HFFc6 (cell line): ENCODE measurements around the gene NIFK. TPM values are rescaled to one million over a fixed set of nuclear protein-coding genes. Genes with fewer than 3 reads are reported as not detected.

Experiments used
- DNase-seq: peaks from one replicate; pipeline ENCODE4 v3.0.0-alpha.2; 2018
- H3K27ac Mint-ChIP-seq: 2 replicates; pipeline ENCODE4 v1.8.0; 2020; ENCODE audit warnings: mild to moderate bottlenecking, mixed read lengths
- H3K27me3 Mint-ChIP-seq: 2 replicates; pipeline ENCODE4 v1.8.0; 2021; ENCODE audit warnings: mild to moderate bottlenecking, moderate library complexity, mixed read lengths; ENCODE audit not compliant: insufficient read depth
- H3K36me3 Mint-ChIP-seq: 2 replicates; pipeline ENCODE4 v1.8.0; 2021; ENCODE audit warnings: low read depth, mixed read lengths
- H3K4me1 Mint-ChIP-seq: 2 replicates; pipeline ENCODE4 v1.8.0; 2020; ENCODE audit warnings: low read depth, mixed read lengths
- H3K4me3 Mint-ChIP-seq: 2 replicates; pipeline ENCODE4 v1.8.0; 2020; ENCODE audit warnings: mild to moderate bottlenecking, moderate library complexity, mixed read lengths
- H3K9me3 Mint-ChIP-seq: 2 replicates; pipeline ENCODE4 v1.8.0; 2020; ENCODE audit warnings: mild to moderate bottlenecking, mixed read lengths
- total RNA-seq, 6 experiments: library from RNA; stranded (reverse); fragmentation: NEBNext Ultra II Directional; extraction: Animal tissue kit (Norgen Biotek cat#: 25700); gene quantifications; 2 replicates in 1 of 6; 3 replicates in 5 of 6; pipeline ENCODE4 v1.2.3, GENCODE V29; 2021
- TF ChIP-seq, protein P1 (sequence below): fragments of 200-600 bp; sonication (generic); IDR thresholded peaks from 2 replicates; pipeline ENCODE4 v1.5.0; 2021; ENCODE audit warnings: antibody characterized with exemption, mild to moderate bottlenecking

NIFK gene
- total RNA-seq, 6 experiments from 2014 or later = 67.2 to 82.4 (median 73.3) TPM

DNA sequence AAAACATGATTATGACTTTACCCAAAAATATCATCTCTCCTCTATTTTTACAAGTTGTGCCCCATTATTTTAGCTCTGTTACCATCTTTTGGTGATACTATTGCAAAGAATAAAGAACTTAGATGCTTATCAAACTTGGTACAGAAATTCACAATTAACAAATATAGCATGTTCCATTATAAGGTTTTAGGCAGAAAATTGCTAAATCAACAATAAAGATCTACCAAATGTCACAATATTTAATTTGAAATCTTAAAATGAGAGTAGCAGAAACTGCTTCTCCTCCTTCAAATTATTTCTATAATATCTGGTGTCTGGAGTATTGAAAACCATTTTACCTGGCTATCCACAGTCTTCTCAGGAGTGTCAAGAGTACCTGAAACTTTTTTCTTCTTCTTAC is 8.7 kb downstream of the NIFK start:
- Mint-ChIP-seq H3K36me3 (peaks cover 49% of the 10 kb centered on the region), H3K27me3 (no peaks in the 10 kb centered on the region; the same call in 1 of the 2 replicates), H3K4me3 (no peak overlapping the region), H3K4me1 (peaks cover 25% of the 10 kb centered on the region), H3K27ac (no peak overlapping the region), H3K9me3 (no peaks in the 10 kb centered on the region)
- TF ChIP-seq, protein P1, sequence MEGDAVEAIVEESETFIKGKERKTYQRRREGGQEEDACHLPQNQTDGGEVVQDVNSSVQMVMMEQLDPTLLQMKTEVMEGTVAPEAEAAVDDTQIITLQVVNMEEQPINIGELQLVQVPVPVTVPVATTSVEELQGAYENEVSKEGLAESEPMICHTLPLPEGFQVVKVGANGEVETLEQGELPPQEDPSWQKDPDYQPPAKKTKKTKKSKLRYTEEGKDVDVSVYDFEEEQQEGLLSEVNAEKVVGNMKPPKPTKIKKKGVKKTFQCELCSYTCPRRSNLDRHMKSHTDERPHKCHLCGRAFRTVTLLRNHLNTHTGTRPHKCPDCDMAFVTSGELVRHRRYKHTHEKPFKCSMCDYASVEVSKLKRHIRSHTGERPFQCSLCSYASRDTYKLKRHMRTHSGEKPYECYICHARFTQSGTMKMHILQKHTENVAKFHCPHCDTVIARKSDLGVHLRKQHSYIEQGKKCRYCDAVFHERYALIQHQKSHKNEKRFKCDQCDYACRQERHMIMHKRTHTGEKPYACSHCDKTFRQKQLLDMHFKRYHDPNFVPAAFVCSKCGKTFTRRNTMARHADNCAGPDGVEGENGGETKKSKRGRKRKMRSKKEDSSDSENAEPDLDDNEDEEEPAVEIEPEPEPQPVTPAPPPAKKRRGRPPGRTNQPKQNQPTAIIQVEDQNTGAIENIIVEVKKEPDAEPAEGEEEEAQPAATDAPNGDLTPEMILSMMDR = no peak
- no peak for DNase-seq

DNA sequence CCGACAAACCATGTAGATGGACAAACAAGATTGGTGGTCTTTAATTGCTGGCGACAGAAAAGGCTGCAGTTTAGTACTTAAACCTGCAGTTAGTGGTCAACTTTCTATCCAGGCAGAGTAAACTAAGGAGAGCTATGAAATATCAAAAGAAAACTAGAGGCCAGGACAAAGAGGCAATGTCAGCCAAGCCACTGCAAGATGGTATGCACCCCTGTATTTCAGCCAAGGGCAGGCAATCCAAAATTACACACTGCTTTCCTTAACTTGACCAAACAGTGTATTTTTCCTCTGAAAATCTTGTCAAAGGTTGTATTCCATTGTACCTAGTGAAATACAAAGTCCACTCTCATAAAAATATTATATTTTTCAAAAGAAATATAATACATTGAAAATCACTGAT is 9.3 kb downstream of the NIFK start:
- H3K4me3 Mint-ChIP-seq = no peak overlapping the region

DNA sequence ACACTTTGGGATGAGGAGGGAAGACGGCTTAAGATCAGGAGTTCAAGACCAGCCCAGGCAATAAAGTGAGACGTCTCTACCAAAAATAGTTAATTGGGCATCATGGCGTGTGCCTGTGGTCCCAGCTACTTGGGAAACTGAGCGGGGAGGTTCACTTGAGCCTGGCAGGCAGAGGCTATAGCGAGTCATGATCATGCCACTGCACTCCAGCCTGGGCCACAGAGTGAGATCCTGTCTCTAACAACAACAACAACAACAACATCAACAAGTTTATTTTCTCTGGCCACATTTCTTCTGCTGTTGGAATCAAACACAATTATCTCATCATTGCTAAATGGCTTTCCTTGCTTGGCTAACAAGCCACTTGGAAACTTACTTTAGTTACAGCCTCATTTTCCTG is 13.4 kb downstream of the NIFK start:
- TF ChIP-seq, protein P1 = no peak
- Mint-ChIP-seq H3K27ac (peak overlapping the region; percentile 82), H3K27me3 (no peaks in the 10 kb centered on the region), H3K36me3 (peaks cover 19% of the 10 kb centered on the region), H3K4me1 (peaks cover 39% of the 10 kb centered on the region), H3K4me3 (peak overlapping the region; percentile 59), H3K9me3 (no peaks in the 10 kb centered on the region)
- DNase-seq = no peak

More for the DNA sequence above, 9.3 kb downstream of the NIFK start:
- DNase-seq = no peak
- H3K4me1 Mint-ChIP-seq = peaks cover 31% of the 10 kb centered on the region
- H3K27me3 Mint-ChIP-seq = no peaks in the 10 kb centered on the region; the same call in 1 of the 2 replicates
- no peaks in the 10 kb centered on the region for H3K9me3 Mint-ChIP-seq
- TF ChIP-seq, protein P1 = no peak
- H3K27ac Mint-ChIP-seq = no peak overlapping the region
- peaks cover 48% of the 10 kb centered on the region for H3K36me3 Mint-ChIP-seq

DNA sequence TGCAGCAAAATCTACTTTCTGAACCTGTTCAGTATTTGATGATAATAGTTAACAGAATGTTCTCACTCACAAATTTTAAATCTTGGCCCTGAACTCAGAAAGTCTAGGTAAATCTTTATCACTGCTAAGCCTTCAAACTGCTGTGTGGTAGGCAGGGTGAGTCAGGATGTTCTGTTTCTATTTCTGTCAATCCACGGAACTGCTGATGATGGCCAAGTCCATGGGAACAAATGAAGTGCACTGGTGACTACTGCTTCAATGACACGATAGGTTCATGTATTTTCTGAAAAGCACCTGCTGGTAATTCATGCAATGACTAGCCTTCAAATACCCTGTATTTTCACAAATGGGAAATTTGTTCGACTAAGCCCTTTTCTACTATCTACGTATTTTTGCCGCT is 14.2 kb downstream of the NIFK start:
- Mint-ChIP-seq H3K4me3 (peak overlapping the region; percentile 59), H3K36me3 (peaks cover 11% of the 10 kb centered on the region), H3K4me1 (peaks cover 39% of the 10 kb centered on the region), H3K27ac (peak overlapping the region; percentile 82), H3K27me3 (no peaks in the 10 kb centered on the region), H3K9me3 (no peaks in the 10 kb centered on the region)
- TF ChIP-seq, protein P1 = no peak; the same call in 1 of the 2 replicates
- DNase-seq = peak; percentile 84

GRCh38 chr2:121721926-121722325 is 14.7 kb downstream of the NIFK start:
- H3K4me1 Mint-ChIP-seq = peaks cover 39% of the 10 kb centered on the region
- TF ChIP-seq, protein P1 = no peak
- H3K9me3 Mint-ChIP-seq = no peaks in the 10 kb centered on the region
- peak overlapping the region; percentile 59 for H3K4me3 Mint-ChIP-seq
- peak; percentile 86 for DNase-seq
- H3K27ac Mint-ChIP-seq = peak overlapping the region; percentile 82
- H3K36me3 Mint-ChIP-seq = peaks cover 6% of the 10 kb centered on the region; the same call in 1 of the 2 replicates
- H3K27me3 Mint-ChIP-seq = no peaks in the 10 kb centered on the region

DNA sequence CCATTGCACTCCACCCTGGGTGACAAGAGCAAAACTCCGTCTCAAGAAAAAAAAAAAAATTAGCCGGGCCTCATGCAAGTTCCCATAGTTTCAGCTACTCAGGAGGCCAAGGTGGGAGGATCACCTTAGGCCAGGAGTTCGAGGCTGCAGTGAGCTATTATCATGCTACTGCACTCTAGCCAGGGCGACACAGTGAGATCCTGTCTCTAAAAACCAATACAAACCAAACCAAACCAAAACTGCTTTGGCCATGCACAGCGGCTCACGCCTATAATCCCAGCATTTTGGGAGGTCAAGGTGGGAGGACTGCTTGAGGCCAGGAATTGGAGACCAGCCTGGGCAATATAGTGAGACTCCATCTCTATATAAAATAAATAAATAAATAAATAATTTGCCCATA is 19.1 kb downstream of the NIFK start:
- Mint-ChIP-seq H3K9me3 (no peaks in the 10 kb centered on the region), H3K4me1 (peaks cover 20% of the 10 kb centered on the region), H3K4me3 (no peak overlapping the region), H3K27ac (no peak overlapping the region), H3K27me3 (peaks cover 2% of the 10 kb centered on the region; the same call in 1 of the 2 replicates), H3K36me3 (no peaks in the 10 kb centered on the region)
- TF ChIP-seq, protein P1 = no peak
- DNase-seq = no peak
